Nucleus accumbens (tissue), 56 donors: ENCODE data around the gene SLC4A2.
"Not testable (repeated sequence)": the region's sequence is repeated elsewhere in the genome, so short reads cannot be mapped to it uniquely, and the experiment has no call there.

Source experiments
- DNase-seq, 56 donors: peaks; one replicate each; lab custom pipeline; 2025; lab: John Stamatoyannopoulos, UW

The SLC4A2 gene, protein sequence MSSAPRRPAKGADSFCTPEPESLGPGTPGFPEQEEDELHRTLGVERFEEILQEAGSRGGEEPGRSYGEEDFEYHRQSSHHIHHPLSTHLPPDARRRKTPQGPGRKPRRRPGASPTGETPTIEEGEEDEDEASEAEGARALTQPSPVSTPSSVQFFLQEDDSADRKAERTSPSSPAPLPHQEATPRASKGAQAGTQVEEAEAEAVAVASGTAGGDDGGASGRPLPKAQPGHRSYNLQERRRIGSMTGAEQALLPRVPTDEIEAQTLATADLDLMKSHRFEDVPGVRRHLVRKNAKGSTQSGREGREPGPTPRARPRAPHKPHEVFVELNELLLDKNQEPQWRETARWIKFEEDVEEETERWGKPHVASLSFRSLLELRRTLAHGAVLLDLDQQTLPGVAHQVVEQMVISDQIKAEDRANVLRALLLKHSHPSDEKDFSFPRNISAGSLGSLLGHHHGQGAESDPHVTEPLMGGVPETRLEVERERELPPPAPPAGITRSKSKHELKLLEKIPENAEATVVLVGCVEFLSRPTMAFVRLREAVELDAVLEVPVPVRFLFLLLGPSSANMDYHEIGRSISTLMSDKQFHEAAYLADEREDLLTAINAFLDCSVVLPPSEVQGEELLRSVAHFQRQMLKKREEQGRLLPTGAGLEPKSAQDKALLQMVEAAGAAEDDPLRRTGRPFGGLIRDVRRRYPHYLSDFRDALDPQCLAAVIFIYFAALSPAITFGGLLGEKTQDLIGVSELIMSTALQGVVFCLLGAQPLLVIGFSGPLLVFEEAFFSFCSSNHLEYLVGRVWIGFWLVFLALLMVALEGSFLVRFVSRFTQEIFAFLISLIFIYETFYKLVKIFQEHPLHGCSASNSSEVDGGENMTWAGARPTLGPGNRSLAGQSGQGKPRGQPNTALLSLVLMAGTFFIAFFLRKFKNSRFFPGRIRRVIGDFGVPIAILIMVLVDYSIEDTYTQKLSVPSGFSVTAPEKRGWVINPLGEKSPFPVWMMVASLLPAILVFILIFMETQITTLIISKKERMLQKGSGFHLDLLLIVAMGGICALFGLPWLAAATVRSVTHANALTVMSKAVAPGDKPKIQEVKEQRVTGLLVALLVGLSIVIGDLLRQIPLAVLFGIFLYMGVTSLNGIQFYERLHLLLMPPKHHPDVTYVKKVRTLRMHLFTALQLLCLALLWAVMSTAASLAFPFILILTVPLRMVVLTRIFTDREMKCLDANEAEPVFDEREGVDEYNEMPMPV

DNA sequence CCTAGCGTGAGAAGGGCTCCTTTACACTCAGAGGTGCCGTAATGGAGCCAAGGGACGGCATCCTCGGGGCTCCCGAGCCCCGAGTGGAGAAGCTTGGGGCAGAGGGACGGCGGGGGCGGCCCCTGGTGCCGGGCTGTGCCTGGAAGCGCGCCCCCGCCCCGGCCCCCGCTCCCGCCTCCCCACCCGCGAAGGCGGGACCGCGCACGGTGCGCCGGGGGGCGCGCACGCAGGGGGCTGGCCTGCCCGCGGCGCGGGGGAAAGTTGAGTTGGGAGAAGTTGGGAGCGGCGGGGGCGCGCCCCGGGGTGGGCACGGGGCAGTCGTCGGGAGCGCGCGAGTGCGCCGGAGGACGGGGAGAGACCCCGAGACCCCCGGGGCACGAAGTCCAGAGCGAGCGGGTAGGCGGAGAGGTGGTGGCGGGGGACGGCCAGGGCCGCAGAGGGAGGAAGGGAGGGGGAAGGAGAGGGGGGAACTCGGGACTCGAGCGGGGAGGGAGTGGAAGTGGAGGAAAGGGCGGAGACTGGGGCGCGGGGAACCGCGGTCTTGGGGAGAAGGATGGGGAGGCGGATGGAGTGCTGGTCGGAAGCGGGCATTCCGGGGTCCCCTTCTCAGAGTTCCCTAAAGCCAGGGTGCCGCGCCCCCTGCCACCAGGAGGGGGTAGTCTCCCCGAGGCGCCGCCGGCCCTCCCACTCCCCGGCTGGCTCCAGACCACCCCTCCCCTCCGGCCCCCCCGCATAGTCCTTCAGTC, at the start of gene SLC4A2:
TSS of gene SLC4A2 (plus strand) at position 223 of the 746 bp plus-strand sequence. CDS start 2,399 bp downstream, outside the sequence.
- DNase-seq: peak in 55 of 56 donors; percentile 38 to 93 (median 81)

DNA sequence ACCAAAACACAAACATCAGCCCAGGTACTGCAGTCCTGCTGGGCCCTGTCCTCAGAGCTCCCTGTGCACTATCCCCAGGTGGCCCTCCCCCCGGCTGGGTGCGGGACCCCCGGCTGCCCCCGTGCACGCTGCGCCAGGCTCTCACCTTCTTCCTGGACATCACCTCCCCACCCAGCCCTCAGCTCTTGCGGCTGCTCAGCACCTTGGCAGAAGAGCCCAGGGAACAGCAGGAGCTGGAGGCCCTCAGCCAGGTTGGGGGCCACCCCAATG, 49.4 kb upstream of the SLC4A2 start:
- DNase-seq: no peak

DNA sequence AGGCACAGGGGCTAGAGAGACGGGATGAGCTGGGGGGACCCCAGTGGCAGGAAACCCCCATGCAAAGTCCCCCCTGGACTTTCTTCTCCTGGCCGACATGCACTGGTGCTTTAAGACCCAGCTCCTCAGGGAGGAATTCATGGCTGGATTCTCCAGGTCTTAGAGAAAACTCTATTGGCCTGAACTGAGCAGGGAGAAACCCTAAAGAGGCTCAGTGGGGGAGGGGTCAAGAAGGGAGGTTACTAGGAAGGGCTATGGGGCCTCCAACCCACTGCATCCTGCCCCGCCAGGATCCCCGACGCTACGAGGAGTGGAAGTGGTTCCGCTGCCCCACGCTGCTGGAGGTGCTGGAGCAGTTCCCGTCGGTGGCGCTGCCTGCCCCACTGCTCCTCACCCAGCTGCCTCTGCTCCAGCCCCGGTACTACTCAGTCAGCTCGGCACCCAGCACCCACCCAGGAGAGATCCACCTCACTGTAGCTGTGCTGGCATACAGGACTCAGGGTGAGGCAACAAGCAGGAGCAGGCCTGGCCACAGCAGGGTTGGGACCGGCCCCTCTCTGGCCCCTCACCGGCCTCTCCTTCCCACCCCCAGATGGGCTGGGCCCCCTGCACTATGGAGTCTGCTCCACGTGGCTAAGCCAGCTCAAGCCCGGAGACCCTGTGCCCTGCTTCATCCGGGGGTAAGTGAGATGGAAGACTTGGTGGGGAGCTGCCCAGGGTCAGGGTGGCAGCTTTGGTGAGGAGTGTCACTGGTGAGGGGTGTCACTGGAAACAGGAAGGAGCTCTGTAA, 48.9 kb upstream of the SLC4A2 start:
- DNase-seq: no peak

DNA sequence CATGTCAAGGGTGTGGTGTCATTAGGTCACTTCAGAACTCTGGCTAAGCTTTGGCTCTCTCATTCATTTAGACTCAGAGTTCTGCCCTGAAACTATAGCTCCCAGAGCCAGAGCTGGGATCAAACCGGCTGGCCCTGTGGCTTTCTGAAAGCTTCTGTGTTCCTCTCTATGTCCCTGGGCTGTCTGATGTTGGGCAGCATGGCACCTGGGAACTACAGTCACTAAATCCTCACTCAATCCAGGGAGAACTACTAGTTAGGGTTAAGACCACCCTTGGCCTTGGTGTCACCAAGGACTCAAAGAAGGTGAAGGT, 48.3 kb upstream of the SLC4A2 start:
- no peak for DNase-seq

DNA sequence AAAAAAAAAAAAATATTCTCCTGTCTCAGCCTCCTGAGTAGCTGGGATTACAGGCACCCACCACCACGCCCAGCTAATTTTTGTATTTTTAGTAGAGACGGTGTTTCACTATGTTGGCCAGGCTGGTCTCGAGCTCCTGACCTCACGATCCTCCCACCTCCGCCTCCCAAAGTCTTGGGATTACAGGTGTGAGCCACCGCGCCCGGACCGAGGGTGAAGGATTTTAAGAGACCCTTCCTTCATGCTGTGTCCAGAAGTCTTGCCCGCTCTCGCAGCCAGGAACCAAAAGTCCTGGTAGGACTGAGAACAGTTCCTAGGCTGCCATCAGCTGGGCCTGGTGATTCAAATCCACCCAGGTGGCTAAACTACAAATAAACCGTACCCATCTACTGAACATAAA, 47.8 kb upstream of the SLC4A2 start:
- not testable (repeated sequence) for DNase-seq

DNA sequence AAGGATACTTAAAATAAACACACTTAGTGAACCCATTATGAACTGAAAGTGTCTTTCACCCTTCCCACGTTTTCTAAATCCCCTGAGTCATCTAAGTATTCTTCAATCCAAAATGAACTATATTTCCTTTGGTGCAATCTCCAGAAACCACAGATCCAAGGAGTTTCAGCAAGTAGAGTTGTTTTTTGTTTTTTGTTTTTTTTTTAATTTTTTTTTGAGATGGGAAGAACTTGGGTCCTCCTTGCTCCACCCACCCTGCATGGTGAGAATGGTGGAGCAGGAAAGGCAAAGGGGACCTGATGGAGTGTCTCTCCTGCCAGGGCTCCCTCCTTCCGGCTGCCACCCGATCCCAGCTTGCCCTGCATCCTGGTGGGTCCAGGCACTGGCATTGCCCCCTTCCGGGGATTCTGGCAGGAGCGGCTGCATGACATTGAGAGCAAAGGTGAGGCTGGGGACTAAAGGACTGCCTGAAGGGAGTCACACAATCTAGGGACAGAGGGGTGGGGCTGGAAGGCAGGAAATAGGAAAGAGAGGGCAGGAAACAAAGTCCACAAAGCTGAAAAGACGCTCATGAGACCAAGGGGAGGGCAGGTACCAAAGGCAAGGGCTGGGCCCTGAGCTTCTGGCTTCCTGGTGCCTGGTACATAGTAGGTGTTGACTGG, 47.2 kb upstream of the SLC4A2 start:
- DNase-seq: no peak

DNA sequence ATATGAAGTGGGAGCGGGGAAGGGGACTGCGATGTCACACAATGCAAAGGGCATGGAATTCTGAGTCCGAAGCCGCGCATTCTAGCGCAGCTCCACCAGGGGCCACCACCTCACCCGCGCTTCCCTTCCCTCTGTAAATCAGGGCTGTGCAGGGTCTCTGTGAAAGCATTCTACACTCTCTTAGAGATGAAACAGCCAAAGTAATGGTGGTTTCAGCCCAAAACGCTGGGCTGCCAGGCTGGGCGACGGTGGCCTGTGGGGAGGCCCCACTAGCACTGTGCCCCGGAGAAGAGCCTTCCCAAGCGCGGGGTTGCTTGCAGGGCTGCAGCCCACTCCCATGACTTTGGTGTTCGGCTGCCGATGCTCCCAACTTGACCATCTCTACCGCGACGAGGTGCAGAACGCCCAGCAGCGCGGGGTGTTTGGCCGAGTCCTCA, 46.5 kb upstream of the SLC4A2 start:
- peak in 1 of 56 donors; percentile 17 for DNase-seq

DNA sequence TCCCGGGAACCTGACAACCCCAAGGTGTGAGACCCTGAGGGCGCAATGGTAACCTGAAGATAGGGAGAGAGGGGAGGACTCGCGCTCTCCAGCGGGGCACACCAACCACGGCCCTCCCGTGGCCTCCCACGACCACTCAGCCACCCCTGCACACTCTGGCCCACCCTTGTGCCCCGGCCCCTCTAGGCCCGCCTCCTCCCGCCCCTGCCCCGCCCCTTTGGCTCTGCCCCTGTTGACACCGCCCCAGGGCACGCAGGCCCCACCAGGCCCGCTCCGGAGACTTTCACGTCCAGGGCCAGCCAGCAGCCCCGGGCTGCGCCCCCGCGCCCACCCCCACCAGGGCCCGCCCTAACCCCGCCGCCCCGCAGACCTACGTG, 46.0 kb upstream of the SLC4A2 start:
- DNase-seq: no peak

DNA sequence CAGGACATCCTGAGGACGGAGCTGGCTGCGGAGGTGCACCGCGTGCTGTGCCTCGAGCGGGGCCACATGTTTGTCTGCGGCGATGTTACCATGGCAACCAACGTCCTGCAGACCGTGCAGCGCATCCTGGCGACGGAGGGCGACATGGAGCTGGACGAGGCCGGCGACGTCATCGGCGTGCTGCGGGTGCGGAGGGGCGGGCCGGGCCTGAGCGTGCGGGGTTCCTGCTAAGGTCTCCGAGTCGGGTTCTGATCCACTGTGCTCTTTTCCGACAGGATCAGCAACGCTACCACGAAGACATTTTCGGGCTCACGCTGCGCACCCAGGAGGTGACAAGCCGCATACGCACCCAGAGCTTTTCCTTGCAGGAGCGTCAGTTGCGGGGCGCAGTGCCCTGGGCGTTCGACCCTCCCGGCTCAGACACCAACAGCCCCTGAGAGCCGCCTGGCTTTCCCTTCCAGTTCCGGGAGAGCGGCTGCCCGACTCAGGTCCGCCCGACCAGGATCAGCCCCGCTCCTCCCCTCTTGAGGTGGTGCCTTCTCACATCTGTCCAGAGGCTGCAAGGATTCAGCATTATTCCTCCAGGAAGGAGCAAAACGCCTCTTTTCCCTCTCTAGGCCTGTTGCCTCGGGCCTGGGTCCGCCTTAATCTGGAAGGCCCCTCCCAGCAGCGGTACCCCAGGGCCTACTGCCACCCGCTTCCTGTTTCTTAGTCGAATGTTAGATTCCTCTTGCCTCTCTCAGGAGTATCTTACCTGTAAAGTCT, 45.5 kb upstream of the SLC4A2 start:
- peak in 54 of 56 donors; percentile 7 to 87 (median 58) for DNase-seq

DNA sequence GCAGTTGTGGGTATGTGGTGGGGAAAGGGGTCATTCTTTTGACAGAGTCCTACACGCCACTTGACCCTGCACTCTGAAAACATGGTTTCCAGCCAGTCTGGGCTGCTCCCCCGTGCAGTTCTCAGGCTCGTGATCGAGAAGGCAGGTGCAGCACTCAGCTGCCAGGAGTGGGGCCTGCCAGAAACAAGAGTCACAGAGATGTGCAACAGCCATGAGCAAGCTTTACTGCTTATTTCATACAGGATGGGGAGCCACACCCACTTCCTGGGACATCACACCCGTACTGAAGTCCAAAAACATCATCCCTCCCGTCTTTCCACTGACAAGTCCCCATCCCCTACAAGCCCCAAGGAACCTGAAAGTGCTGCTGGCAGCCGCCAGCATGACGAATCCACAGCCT, 44.4 kb upstream of the SLC4A2 start:
- no peak for DNase-seq

DNA sequence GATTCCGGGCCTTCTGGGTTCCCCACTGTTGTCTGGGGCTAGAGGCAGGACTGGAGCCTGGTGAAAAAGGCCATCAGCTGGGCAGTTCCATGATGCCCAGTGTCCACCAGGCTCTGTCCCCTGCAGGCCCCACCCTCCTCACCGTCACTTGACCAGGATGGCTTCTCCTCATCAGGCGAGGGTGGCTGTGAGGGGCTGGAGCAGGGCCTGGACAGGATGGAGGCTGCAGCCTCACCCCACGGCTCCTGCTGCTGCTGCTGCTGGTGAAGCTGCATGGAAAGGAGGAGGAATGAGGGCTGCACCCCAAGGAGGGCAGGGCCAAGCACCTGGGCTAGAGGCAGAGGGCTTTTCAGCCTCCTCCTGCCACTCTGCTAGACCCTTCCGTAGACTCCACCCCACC, 43.4 kb upstream of the SLC4A2 start:
- no peak for DNase-seq

DNA sequence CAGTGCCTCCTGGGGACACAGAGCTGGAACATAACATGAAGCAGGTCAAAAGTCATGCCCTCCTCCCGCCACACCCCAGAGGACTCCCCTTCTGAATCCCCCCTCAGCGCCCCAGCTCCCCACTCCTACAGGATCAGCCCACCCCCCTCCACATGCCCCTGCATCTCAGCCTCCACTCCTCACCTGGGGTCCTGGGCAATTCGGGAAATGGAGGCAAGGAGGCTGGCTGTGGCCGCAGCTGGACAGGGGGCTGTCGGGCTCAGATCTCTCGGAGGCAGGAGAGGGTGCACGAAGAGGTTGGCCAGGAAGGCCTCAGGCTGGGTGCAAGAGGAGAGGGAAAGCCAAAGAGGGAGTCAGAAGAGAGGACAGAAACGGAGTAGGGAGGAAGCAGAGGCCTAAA, 42.9 kb upstream of the SLC4A2 start:
- no peak for DNase-seq

DNA sequence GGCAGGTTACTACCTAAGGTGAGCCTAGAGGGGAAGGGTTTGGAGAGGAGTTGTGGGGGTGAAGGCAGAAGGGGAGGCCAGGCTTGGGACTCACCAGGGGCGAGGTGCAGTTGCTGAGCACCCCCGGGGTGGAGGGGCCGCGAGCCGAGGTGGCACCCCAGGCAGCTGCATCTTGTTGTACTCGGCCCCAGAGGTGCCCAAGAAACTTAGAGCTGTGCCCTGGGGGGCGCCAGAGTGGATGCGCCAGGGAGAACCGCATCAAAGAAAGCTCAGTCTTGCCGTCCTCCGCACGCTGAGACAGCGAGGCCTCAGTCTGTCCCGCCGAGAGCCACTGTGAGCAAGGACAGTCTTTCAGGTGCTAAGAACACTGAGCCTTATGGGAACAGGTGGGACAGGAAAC, 42.4 kb upstream of the SLC4A2 start:
- no peak for DNase-seq

DNA sequence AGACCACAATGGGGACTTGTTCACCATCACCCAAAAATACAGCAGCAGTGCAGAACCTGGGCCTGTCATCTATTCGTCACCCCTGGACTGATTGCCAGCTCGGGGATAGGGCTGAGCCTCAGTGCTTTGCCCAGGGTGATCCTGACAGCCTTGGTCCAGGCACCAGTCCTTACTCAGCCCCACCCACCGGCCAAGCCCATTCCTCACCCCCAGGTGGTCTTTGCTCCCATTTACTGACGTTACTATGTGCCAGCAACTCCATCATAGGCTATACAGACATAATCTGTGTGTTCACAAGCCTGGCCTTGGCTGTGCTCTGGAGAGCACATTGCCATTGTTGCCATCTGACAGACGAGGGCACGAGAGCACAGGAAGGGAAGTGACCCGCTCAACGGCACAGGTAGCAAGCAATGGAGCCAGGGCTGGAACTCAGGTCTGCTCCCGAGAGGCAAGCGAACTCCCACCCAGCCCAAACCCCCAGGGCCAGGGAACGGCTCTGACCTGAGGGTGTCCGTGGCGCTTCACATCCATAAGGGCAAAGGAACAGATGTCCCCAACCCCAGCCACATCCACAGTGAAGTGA, 41.9 kb upstream of the SLC4A2 start:
- DNase-seq: no peak

DNA sequence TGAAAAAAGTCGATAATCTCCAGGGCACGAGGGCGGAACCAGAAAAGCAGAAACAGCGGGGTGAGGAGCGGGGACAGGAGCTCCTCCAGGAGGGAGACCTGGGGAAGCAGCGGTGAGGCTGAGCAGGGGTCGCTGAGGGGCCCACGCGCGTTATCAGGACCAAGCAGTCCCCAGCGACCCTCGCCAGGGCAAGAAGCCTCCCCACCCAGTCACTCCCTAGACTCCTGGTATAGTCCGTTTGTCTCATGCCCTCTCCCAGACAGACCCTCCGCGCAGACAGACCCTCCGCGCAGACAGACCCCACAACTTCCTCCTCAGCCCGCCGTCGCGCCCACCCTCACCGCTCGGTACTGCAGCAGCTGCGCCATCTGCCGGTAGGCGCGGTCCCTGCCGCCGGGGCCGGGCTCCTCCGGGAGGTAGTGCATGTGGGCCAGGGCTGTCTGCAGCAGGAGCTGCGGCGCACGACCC, 41.4 kb upstream of the SLC4A2 start:
- peak in 36 of 56 donors; percentile 5 to 78 (median 37) for DNase-seq

DNA sequence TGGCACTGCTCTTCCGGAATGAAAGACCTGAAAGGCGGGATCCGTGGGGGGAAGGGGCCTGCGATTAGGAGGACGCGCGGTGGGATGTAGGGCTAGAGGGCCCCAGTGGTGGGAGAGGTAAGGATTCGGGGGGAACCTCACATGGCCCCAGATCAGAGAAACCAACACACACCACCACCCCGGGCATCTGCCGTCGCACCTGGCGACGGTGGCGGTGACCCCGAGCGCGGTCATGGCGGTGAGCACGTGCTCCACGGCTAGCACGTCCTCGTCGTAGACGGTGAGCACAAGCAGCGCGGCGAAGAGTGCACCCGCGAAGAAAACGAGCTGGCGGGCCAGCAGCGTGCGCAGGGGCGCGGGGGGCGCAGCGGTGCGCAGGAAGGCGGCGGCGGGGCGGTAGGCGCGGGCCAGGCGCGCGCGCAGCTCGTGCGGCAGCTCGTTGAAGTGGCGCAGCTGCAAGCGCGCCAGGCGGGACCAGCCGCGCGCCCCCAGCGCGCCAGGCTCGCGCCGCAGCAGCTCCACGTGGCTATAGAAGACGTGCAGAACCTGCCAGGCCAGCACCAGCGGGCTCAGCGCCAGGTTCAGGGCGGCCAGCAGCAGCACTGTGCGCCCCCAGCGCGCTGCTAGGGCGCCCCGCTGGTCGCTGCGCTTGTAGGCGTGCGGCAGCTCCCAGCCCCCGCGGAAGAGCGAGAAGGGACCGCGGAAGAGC, 40.8 kb upstream of the SLC4A2 start:
- peak in 19 of 56 donors; percentile 6 to 75 (median 24) for DNase-seq

DNA sequence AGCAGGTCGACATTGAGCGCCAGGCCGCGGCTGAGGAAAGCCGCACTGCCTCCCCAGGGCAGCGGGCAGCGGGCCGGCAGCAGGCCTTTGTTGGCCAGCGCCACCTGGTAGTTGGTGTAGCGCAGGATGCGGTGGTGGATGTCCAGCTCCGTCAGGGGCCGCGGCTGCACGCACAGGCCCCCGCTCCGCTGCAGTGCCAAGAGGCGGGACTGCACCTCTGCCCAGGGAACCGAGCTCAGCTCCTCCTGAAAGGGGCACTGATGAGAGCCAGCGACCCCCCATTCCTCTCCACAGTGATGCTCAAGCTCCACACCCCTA, 40.3 kb upstream of the SLC4A2 start:
- DNase-seq: no peak
